ENCODE data around the gene APP. TPM values are rescaled to one million over a fixed set of nuclear protein-coding genes. Genes with fewer than 3 reads are reported as not detected.

Gene APP
- total RNA-seq, 2 experiments from 2014 or later = 39.3 to 39.4 TPM

- no peak overlapping the region for H3K27ac Mint-ChIP-seq
- H3K36me3 Mint-ChIP-seq (ENCODE audit: low read depth) = peaks cover 6% of the 10 kb centered on the region
- ChIA-PET CTCF (interaction anchor here (1.3 kb wide), 1 partner anchor 62 kb away, joined by 3 read pairs; no protein-coding TSS in a partner anchor), POLR2A (no interaction called here)
- no peak overlapping the region for H3K4me3 Mint-ChIP-seq
- DNase-seq (no peak), ATAC-seq (no peak)
- no peaks in the 10 kb centered on the region for H3K27me3 Mint-ChIP-seq
- TF ChIP-seq CTCF (IDR thresholded peaks at IDR 0.05) = no peak
- intact Hi-C loops (cut with micrococcal nuclease) = no loop called here
- no peaks in the 10 kb centered on the region for H3K9me3 Mint-ChIP-seq
- H3K4me1 Mint-ChIP-seq (ENCODE audit: low read depth) = no peaks in the 10 kb centered on the region
Observed at GRCh38 chr21:25956993-25957714, 213.4 kb downstream of the APP start.

- intact Hi-C loops (cut with micrococcal nuclease) = no loop called here
- Mint-ChIP-seq H3K4me3 (no peak overlapping the region), H3K36me3 (ENCODE audit: low read depth) (peaks cover 6% of the 10 kb centered on the region), H3K27ac (no peak overlapping the region), H3K4me1 (ENCODE audit: low read depth) (no peaks in the 10 kb centered on the region), H3K9me3 (no peaks in the 10 kb centered on the region), H3K27me3 (no peaks in the 10 kb centered on the region)
- ATAC-seq (no peak), DNase-seq (no peak)
- ChIA-PET POLR2A (no interaction called here), CTCF (interaction anchor here (1.3 kb wide), 1 partner anchor 60 kb away, joined by 3 read pairs; no protein-coding TSS in a partner anchor)
- no peak for TF ChIP-seq CTCF (IDR thresholded peaks at IDR 0.05)
Observed at GRCh38 chr21:25955646-25956045, 214.9 kb downstream of the APP start.

GRCh38 chr21:25953659-25954058 lies 216.9 kb downstream of the APP start:
- CTCF ChIA-PET = no interaction called here
- H3K9me3 Mint-ChIP-seq = no peaks in the 10 kb centered on the region
- no peaks in the 10 kb centered on the region for H3K27me3 Mint-ChIP-seq
- intact Hi-C loops (cut with micrococcal nuclease) = no loop called here
- no peak overlapping the region for H3K27ac Mint-ChIP-seq
- H3K4me1 Mint-ChIP-seq (ENCODE audit: low read depth) = no peaks in the 10 kb centered on the region
- peaks cover 6% of the 10 kb centered on the region for H3K36me3 Mint-ChIP-seq (ENCODE audit: low read depth)
- TF ChIP-seq CTCF (IDR thresholded peaks at IDR 0.05) = no peak
- POLR2A ChIA-PET = no interaction called here
- no peak for DNase-seq
- H3K4me3 Mint-ChIP-seq = no peak overlapping the region
- ATAC-seq = no peak

DNA sequence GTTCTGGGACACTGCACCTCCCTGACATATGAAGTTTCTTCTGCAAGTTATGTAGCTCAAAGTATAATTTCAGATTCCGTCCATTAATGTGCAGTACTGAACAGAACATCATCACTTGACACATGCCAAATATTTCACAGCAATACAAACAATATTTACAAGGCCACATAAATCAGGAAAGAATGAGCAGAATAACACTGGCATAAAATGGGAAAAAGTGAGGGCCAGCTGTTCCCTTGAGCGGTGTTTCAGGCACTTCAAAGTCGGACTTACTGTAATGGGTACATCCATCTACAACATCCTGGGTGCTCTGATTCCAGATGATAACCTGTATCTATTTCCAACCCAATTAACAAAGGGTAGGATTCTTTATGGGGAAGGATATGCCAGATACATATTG lies 217.4 kb downstream of the APP start:
- H3K9me3 Mint-ChIP-seq = no peaks in the 10 kb centered on the region
- no peak for TF ChIP-seq CTCF (IDR thresholded peaks at IDR 0.05)
- CTCF ChIA-PET = no interaction called here
- H3K4me3 Mint-ChIP-seq = no peak overlapping the region
- no peak for ATAC-seq
- H3K4me1 Mint-ChIP-seq (ENCODE audit: low read depth) = no peaks in the 10 kb centered on the region
- H3K36me3 Mint-ChIP-seq (ENCODE audit: low read depth) = peaks cover 6% of the 10 kb centered on the region
- H3K27me3 Mint-ChIP-seq = no peaks in the 10 kb centered on the region
- DNase-seq = no peak
- intact Hi-C loops (cut with micrococcal nuclease) = no loop called here
- POLR2A ChIA-PET = no interaction called here
- H3K27ac Mint-ChIP-seq = no peak overlapping the region

GRCh38 chr21:25952306-25952705 lies 218.3 kb downstream of the APP start:
- CTCF ChIA-PET = no interaction called here
- DNase-seq (no peak), ATAC-seq (no peak)
- H3K4me3 Mint-ChIP-seq = no peak overlapping the region
- intact Hi-C loops (cut with micrococcal nuclease) = no loop called here
- H3K27me3 Mint-ChIP-seq = no peaks in the 10 kb centered on the region
- no peak for TF ChIP-seq CTCF (IDR thresholded peaks at IDR 0.05)
- POLR2A ChIA-PET = no interaction called here
- H3K9me3 Mint-ChIP-seq = no peaks in the 10 kb centered on the region
- H3K36me3 Mint-ChIP-seq (ENCODE audit: low read depth) = peaks cover 6% of the 10 kb centered on the region
- no peaks in the 10 kb centered on the region for H3K4me1 Mint-ChIP-seq (ENCODE audit: low read depth)
- H3K27ac Mint-ChIP-seq = no peak overlapping the region

All from activated CD8-positive, alpha-beta T cell treated with anti-CD3 and anti-CD28 coated beads for 36 hours (primary cell).